SU-DHL-6 (cell line): Measurements from ENCODE around the gene MICAL2.

Source experiments
- H2AFZ ChIP-seq: fragments of 200-600 bp; sonication (generic); 2 replicates; pipeline ENCODE4 v1.6.1; 2014; ENCODE audit warnings: low read depth, mild to moderate bottlenecking, moderate library complexity, mixed read lengths, antibody characterized with exemption, low read length; ENCODE audit not compliant: severe bottlenecking
- H3F3A ChIP-seq: fragments of 200-600 bp; shearing (Covaris generic); 2 replicates; pipeline ENCODE4 v1.6.0; 2016; ENCODE audit warnings: antibody characterized with exemption, mild to moderate bottlenecking; ENCODE audit not compliant: insufficient read depth
- H3K27ac ChIP-seq: fragments of 200-600 bp; sonication (generic); 2 replicates; pipeline ENCODE4 v1.5.1; 2016; ENCODE audit warnings: low read depth, mild to moderate bottlenecking, low read length, moderate library complexity, mixed read lengths
- H3K27me3 ChIP-seq: fragments of 200-600 bp; sonication (generic), shearing (Covaris generic); 2 replicates; pipeline ENCODE4 v1.6.0; 2014; ENCODE audit warnings: mild to moderate bottlenecking, low read length
- H3K36me3 ChIP-seq: fragments of 200-600 bp; sonication (generic); 2 replicates; pipeline ENCODE4 v1.6.1; 2014; ENCODE audit warnings: mild to moderate bottlenecking, low read length, mixed read lengths
- H3K4me2 ChIP-seq: fragments of 300-600, 200-600 bp; shearing (Covaris generic), sonication (generic); 2 replicates; pipeline ENCODE4 v1.6.0; 2014; ENCODE audit warnings: low read length, low read depth, mild to moderate bottlenecking; ENCODE audit not compliant: poor library complexity, severe bottlenecking
- H3K4me3 ChIP-seq: fragments of 200-600 bp; sonication (generic); 2 replicates; pipeline ENCODE4 v1.5.1; 2014; ENCODE audit warnings: antibody characterized with exemption, low read length, mild to moderate bottlenecking, mixed read lengths; ENCODE audit not compliant: insufficient read depth, poor library complexity, severe bottlenecking
- H3K79me2 ChIP-seq: fragments of 200-600 bp; sonication (generic); 2 replicates; pipeline ENCODE4 v1.6.1; 2014; ENCODE audit warnings: mild to moderate bottlenecking, low read length, moderate library complexity; ENCODE audit not compliant: insufficient read depth
- H3K9ac ChIP-seq: fragments of 200-600 bp; sonication (generic); 2 replicates; pipeline ENCODE4 v1.7.0; 2014; ENCODE audit warnings: mild to moderate bottlenecking, low read length
- H3K9me2 ChIP-seq: fragments of 200-600 bp; sonication (generic); replicated peaks from 2 replicates; pipeline ENCODE4 v1.6.1; 2014; ENCODE audit warnings: low read length; ENCODE audit not compliant: insufficient read depth
- H3K9me3 ChIP-seq: fragments of 200-600 bp; sonication (generic); 2 replicates; pipeline ENCODE4 v1.6.1; 2014; ENCODE audit warnings: low read length, mixed read lengths; ENCODE audit not compliant: insufficient read depth
- H4K20me1 ChIP-seq: fragments of 200-600 bp; sonication (generic); 2 replicates; pipeline ENCODE4 v1.6.1; 2014; ENCODE audit warnings: low read depth, mild to moderate bottlenecking, antibody characterized with exemption, low read length, moderate library complexity, mixed read lengths
- EZH2phosphoT487 ChIP-seq: fragments of 200-600 bp; sonication (generic), shearing (Covaris generic); conservative IDR thresholded peaks from 2 replicates; pipeline ENCODE4 v1.6.1; 2018; ENCODE audit warnings: mild to moderate bottlenecking, antibody characterized with exemption, low read length, moderate library complexity, mixed read lengths
- TF ChIP-seq, protein P1 (sequence below): fragments of 200-600 bp; sonication (generic); IDR thresholded peaks from one replicate; pipeline ENCODE4 v1.5.1; 2017; ENCODE audit warnings: antibody characterized with exemption, mild to moderate bottlenecking, low read length, moderate library complexity; ENCODE audit not compliant: insufficient read depth, poor library complexity, severe bottlenecking

Gene MICAL2

DNA sequence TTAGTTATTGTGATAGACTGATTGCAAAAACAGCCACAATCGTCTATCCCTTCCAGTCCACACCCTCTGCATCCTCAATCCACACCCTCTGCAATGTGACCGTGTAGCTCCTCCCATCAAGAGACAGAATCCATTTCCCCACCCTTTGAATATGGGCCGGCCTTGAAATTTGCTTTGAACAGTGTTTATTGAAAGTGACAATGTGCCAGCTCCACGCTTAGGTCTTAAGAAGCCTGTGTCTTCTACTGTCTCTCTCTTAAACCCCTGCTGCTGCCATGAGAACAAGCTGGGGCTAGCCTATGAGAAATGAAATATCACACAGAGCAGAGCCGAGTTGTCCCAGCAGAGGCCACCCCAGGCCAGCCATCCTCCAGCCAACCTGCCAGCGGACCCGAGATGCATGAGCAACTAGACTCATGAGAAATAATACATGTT lies 22.3 kb upstream of the MICAL2 start:
- H3K4me2 ChIP-seq, result no peak overlapping the region

DNA sequence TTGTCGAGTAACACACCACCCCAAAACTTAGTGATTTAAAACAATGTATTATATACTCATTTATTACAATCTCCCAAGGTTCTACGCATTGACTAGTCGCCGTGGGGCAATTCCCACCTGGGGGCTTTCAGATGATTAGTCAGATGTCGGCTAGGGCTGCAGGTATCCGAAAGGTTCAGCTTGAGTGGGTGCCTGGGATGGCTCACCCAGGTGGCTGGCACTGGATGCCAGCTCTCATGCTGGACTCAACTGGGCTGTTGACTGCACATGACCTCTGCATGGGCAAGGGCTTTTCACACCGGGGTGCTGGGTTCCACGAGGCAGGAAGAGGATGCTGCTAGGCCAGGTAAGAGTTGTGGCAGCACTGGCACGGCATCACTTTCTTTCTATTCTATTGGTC lies 21.9 kb upstream of the MICAL2 start:
- Histone ChIP-seq H3K4me2 (no peak overlapping the region), H3K4me3 (no peak overlapping the region), H3K27ac (no peak overlapping the region)

More for the DNA sequence above, 22.3 kb upstream of the MICAL2 start:
- H3K27ac ChIP-seq, result no peak overlapping the region
- no peak overlapping the region for H3K9ac ChIP-seq
- no peaks in the 10 kb centered on the region for H4K20me1 ChIP-seq
- no peaks in the 10 kb centered on the region for H3K9me2 ChIP-seq
- H2AFZ ChIP-seq, result no peak overlapping the region
- no peaks in the 10 kb centered on the region for H3F3A ChIP-seq
- H3K27me3 ChIP-seq, result no peaks in the 10 kb centered on the region
- no peaks in the 10 kb centered on the region for H3K79me2 ChIP-seq
- no peaks in the 10 kb centered on the region for H3K9me3 ChIP-seq
- TF ChIP-seq EZH2phosphoT487, result no peak
- TF ChIP-seq, protein P1, sequence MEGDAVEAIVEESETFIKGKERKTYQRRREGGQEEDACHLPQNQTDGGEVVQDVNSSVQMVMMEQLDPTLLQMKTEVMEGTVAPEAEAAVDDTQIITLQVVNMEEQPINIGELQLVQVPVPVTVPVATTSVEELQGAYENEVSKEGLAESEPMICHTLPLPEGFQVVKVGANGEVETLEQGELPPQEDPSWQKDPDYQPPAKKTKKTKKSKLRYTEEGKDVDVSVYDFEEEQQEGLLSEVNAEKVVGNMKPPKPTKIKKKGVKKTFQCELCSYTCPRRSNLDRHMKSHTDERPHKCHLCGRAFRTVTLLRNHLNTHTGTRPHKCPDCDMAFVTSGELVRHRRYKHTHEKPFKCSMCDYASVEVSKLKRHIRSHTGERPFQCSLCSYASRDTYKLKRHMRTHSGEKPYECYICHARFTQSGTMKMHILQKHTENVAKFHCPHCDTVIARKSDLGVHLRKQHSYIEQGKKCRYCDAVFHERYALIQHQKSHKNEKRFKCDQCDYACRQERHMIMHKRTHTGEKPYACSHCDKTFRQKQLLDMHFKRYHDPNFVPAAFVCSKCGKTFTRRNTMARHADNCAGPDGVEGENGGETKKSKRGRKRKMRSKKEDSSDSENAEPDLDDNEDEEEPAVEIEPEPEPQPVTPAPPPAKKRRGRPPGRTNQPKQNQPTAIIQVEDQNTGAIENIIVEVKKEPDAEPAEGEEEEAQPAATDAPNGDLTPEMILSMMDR, result no peak
- H3K4me3 ChIP-seq, result no peak overlapping the region
- H3K36me3 ChIP-seq, result no peaks in the 10 kb centered on the region

DNA sequence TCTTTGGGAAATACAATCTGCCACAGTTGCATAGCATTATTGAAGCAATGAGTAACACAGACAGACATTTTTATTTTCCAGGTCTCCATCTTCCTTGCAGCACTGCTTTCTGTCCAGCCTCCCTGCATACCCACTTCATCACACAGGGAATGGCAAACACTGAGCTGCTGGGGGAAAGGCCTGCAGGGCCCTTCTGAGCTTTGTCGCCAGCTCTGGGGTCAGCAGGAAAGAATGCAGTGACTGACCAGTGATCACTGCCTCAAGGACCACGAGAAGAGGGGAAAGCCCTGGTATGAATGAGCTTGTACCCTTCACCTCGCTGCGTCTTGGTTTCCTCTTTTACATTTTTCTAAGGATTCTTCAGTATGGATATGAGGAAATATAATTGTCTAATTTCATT lies 21.3 kb upstream of the MICAL2 start:
- H3K27me3 ChIP-seq, result no peaks in the 10 kb centered on the region
- no peak overlapping the region for H3K4me3 ChIP-seq
- H3K9me2 ChIP-seq, result no peaks in the 10 kb centered on the region
- H4K20me1 ChIP-seq, result no peaks in the 10 kb centered on the region
- H3F3A ChIP-seq, result no peaks in the 10 kb centered on the region
- TF ChIP-seq, protein P1, result no peak
- TF ChIP-seq EZH2phosphoT487, result no peak
- H3K79me2 ChIP-seq, result no peaks in the 10 kb centered on the region
- H3K9ac ChIP-seq, result no peak overlapping the region
- H3K36me3 ChIP-seq, result no peaks in the 10 kb centered on the region
- H3K27ac ChIP-seq, result no peak overlapping the region
- no peak overlapping the region for H3K4me2 ChIP-seq
- H3K9me3 ChIP-seq, result no peaks in the 10 kb centered on the region
- no peak overlapping the region for H2AFZ ChIP-seq

More for the DNA sequence above, 21.9 kb upstream of the MICAL2 start:
- no peaks in the 10 kb centered on the region for H3F3A ChIP-seq
- no peaks in the 10 kb centered on the region for H3K36me3 ChIP-seq
- no peaks in the 10 kb centered on the region for H4K20me1 ChIP-seq
- no peaks in the 10 kb centered on the region for H3K79me2 ChIP-seq
- H3K9ac ChIP-seq, result no peak overlapping the region
- H3K9me2 ChIP-seq, result no peaks in the 10 kb centered on the region
- H2AFZ ChIP-seq, result no peak overlapping the region
- no peak for TF ChIP-seq EZH2phosphoT487
- TF ChIP-seq, protein P1, result no peak
- H3K27me3 ChIP-seq, result no peaks in the 10 kb centered on the region
- no peaks in the 10 kb centered on the region for H3K9me3 ChIP-seq

DNA sequence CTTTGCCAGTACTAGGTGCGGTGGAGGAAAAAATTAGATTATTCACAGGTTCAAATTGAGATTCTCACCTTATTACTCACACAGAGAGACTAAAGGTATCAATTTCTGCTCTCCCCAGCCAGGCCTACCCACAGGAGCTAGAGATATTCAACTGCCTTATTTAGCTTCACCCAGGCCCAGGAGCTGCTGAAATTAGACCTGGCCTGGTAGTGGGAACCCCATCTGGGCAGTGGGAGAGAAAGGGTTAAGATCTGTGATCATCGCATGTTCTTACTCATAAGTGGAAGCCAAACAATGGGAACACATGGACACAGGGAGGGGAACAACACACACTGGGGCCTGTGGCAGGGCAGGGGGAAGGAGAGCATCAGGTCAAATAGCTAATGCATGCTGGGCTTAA lies 20.9 kb upstream of the MICAL2 start:
- H3K9ac ChIP-seq, result no peak overlapping the region
- H3K9me3 ChIP-seq, result no peaks in the 10 kb centered on the region
- no peaks in the 10 kb centered on the region for H3K9me2 ChIP-seq
- no peak for TF ChIP-seq EZH2phosphoT487
- TF ChIP-seq, protein P1, result no peak
- H3K4me2 ChIP-seq, result no peak overlapping the region
- no peaks in the 10 kb centered on the region for H3F3A ChIP-seq
- H3K4me3 ChIP-seq, result no peak overlapping the region
- H4K20me1 ChIP-seq, result no peaks in the 10 kb centered on the region
- no peaks in the 10 kb centered on the region for H3K36me3 ChIP-seq
- no peak overlapping the region for H3K27ac ChIP-seq
- no peaks in the 10 kb centered on the region for H3K27me3 ChIP-seq
- H2AFZ ChIP-seq, result no peak overlapping the region
- no peaks in the 10 kb centered on the region for H3K79me2 ChIP-seq
